ENCODE measurements around the gene CCDC152. TPM values are rescaled to one million over a fixed set of nuclear protein-coding genes. Genes with fewer than 3 reads are reported as not detected.

Gene CCDC152
- polyA plus RNA-seq, 3 donors: 0.09 to 0.18 (median 0.09) TPM

DNA sequence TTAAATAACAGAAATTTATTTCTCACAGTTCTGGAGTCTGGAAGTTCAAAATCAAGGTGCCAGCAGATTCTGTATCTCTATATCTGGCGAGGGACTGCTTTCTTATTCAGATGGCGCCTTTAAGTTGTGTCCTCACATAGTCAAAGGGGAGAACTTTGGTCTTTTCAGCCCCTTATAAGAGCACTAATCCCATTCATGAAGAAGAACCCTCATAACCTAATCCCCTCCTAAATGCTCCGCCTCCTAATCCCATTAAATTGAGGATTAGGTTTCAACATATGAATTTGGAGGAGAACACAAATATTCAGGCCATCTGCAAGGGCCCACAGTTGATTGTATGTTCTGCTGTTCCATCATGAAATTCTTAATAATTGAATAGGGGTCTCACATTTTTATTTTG lies 10.8 kb upstream of the CCDC152 start:
- Mint-ChIP-seq H3K9me3 (peaks cover 0 to 3% (median 0%) of the 10 kb centered on the region in 7 donors), H3K36me3 (no peaks in the 10 kb centered on the region), H3K27me3 (ENCODE audit: low read depth in 3 of 3) (peaks cover 0 to 2% (median 0%) of the 10 kb centered on the region in 3 donors), H3K4me1 (no peaks in the 10 kb centered on the region), H3K4me3 (no peak overlapping the region), H3K27ac (no peak overlapping the region)
- no peaks in the 10 kb centered on the region for H3K79me2 ChIP-seq (ENCODE audit: insufficient read depth, low read length)
- H3K4me3 ChIP-seq (replicated peaks in 1 of 3; ENCODE audit: low read depth in 2 of 3, low read length in 3 of 3): no peak overlapping the region
- H3K4me2 ChIP-seq (replicated peaks; ENCODE audit: extremely low read depth, low read length, poor library complexity, severe bottlenecking): no peak overlapping the region
- intact Hi-C loops (cut with micrococcal nuclease): no loop called here
- H3K27me3 ChIP-seq (ENCODE audit: control insufficient read depth in 2 of 2, insufficient read depth in 2 of 2, low read length in 2 of 2): no peaks in the 10 kb centered on the region
- no peaks in the 10 kb centered on the region for H3K9me3 ChIP-seq (replicated peaks in 1 of 2; ENCODE audit: control insufficient read depth in 1 of 2, insufficient read depth in 1 of 2, low read length in 2 of 2)
- WGBS (ENCODE audit: insufficient coverage): no CpG with 5 or more reads among the region's 3 CpGs
- no peaks in the 10 kb centered on the region for H3K36me3 ChIP-seq (replicated peaks in 1 of 2; ENCODE audit: control insufficient read depth in 1 of 2, insufficient read depth in 2 of 2, low read length in 2 of 2)
- TF ChIP-seq, protein P1, sequence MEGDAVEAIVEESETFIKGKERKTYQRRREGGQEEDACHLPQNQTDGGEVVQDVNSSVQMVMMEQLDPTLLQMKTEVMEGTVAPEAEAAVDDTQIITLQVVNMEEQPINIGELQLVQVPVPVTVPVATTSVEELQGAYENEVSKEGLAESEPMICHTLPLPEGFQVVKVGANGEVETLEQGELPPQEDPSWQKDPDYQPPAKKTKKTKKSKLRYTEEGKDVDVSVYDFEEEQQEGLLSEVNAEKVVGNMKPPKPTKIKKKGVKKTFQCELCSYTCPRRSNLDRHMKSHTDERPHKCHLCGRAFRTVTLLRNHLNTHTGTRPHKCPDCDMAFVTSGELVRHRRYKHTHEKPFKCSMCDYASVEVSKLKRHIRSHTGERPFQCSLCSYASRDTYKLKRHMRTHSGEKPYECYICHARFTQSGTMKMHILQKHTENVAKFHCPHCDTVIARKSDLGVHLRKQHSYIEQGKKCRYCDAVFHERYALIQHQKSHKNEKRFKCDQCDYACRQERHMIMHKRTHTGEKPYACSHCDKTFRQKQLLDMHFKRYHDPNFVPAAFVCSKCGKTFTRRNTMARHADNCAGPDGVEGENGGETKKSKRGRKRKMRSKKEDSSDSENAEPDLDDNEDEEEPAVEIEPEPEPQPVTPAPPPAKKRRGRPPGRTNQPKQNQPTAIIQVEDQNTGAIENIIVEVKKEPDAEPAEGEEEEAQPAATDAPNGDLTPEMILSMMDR (IDR thresholded peaks at IDR 0.05): no peak
- H4K20me1 ChIP-seq (ENCODE audit: insufficient read depth, low read length): no peaks in the 10 kb centered on the region
- no peak for DNase-seq
- no peak overlapping the region for H2AFZ ChIP-seq (ENCODE audit: insufficient read depth, low read depth, low read length, poor library complexity, severe bottlenecking)
- no peaks in the 10 kb centered on the region for H3K4me1 ChIP-seq (ENCODE audit: control insufficient read depth in 1 of 2, insufficient read depth in 2 of 2, low read length in 2 of 2)
- no peak overlapping the region for H3K27ac ChIP-seq (ENCODE audit: low read depth in 1 of 2, low read length in 2 of 2)
- H3K9ac ChIP-seq (ENCODE audit: insufficient read depth, low read length, poor library complexity, severe bottlenecking): no peak overlapping the region

DNA sequence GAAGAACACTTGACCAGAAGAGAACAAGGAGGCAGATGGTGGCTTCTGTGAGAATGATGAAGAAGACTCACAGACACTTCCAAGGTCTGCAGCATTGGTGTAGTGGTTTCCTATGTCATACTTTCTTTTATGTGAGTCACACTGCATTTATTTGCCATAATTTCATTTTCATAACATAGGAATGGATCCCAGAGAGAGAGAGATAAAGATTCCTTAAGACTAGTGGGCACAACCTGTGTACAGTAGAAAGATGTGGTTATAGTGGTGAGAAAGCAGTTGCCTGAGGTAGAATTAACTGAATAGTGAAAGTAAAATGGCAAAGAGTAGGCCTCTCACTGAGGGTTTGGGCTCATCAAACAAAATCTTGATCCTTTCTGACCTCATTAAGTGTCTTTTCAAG lies 7.6 kb upstream of the CCDC152 start:
- Histone ChIP-seq H3K4me1 (ENCODE audit: control insufficient read depth in 1 of 2, insufficient read depth in 2 of 2, low read length in 2 of 2) (no peaks in the 10 kb centered on the region), H3K79me2 (ENCODE audit: insufficient read depth, low read length) (no peaks in the 10 kb centered on the region), H3K27ac (ENCODE audit: low read depth in 1 of 2, low read length in 2 of 2) (no peak overlapping the region), H4K20me1 (ENCODE audit: insufficient read depth, low read length) (no peaks in the 10 kb centered on the region), H3K4me3 (replicated peaks in 1 of 3; ENCODE audit: low read depth in 2 of 3, low read length in 3 of 3) (no peak overlapping the region), H3K36me3 (replicated peaks in 1 of 2; ENCODE audit: control insufficient read depth in 1 of 2, insufficient read depth in 2 of 2, low read length in 2 of 2) (no peaks in the 10 kb centered on the region), H3K9me3 (replicated peaks in 1 of 2; ENCODE audit: control insufficient read depth in 1 of 2, insufficient read depth in 1 of 2, low read length in 2 of 2) (no peaks in the 10 kb centered on the region), H3K27me3 (ENCODE audit: control insufficient read depth in 2 of 2, insufficient read depth in 2 of 2, low read length in 2 of 2) (no peaks in the 10 kb centered on the region), H2AFZ (ENCODE audit: insufficient read depth, low read depth, low read length, poor library complexity, severe bottlenecking) (no peak overlapping the region), H3K4me2 (replicated peaks; ENCODE audit: extremely low read depth, low read length, poor library complexity, severe bottlenecking) (no peak overlapping the region), H3K9ac (ENCODE audit: insufficient read depth, low read length, poor library complexity, severe bottlenecking) (no peak overlapping the region)
- Mint-ChIP-seq H3K27me3 (ENCODE audit: low read depth in 3 of 3) (peaks cover 0 to 2% (median 0%) of the 10 kb centered on the region in 3 donors), H3K36me3 (no peaks in the 10 kb centered on the region), H3K27ac (no peak overlapping the region), H3K9me3 (no peaks in the 10 kb centered on the region), H3K4me1 (no peaks in the 10 kb centered on the region), H3K4me3 (no peak overlapping the region)
- no peak for DNase-seq
- intact Hi-C loops (cut with micrococcal nuclease): no loop called here
- TF ChIP-seq, protein P1 (IDR thresholded peaks at IDR 0.05): no peak

All from CD14-positive monocyte (primary cell).